HG03135 (cell line): Measurements from ENCODE around the gene ABRACL.

ENCODE experiments used
- ATAC-seq: cut with Tn5 transposase; IDR thresholded peaks from one replicate; pipeline ENCODE4 v1.9.1; 2021; ENCODE audit warnings: mild to moderate bottlenecking, moderate library complexity; ENCODE audit not compliant: unreplicated experiment

Gene ABRACL

GRCh38 chr6:139051396-139052060, 23.0 kb downstream of the ABRACL start:
- ATAC-seq, result no peak

DNA sequence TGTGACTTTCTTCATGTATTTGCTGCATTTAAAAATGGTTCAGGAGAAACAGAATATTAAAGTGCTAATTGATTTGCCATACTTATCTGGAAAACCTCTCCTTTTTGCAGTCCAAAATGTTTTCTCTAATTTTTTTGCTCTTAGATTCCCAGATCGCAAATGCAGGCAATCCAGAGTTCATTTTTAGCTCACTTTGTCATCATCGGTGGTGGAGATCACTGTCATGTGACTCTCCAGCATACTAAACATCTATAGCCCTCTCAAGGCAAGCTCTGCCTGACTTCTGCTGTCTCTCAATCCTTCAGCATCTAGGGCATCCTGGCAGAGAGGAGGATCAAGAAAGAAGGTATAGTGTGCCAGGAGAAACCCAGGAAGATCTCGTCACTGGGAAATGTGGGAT, 24.8 kb downstream of the ABRACL start:
- no peak for ATAC-seq

DNA sequence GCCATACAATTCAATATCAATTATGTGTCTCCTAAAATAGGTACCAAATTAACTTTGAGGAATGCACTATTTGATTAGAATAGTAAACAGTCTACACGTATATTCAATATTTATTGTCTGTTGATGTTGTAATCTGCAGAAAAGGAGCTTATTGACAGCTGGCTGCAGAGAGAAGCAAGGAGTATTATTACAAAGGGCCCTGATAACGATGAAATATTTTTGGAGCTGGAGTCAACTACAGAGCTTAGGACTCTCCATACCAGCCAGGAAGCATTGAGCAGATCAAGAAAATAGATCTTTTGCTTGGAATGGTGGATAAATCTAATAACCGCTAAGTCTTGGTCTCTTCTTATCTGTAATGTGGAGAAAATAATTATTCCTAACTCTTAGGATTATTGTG, 25.5 kb downstream of the ABRACL start:
- no peak for ATAC-seq

DNA sequence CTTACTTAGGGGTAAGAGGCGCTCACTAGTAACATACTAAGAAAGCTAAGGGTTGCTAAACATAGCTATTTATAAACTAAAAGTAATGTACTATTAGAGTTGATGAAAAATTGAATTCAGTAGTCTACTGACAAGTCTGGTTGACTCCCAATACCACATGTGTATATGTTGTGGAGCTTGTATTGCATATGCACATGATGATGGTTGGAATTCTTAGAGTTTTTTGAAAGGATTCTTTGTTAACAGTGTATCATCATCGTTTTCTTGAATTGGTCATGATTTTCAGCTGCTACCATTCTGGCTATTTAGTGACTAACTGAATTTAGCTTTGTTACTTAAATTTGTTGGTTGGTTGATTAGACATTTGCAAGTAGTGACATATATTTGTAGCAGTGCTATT, 27.2 kb downstream of the ABRACL start:
- ATAC-seq, result no peak

DNA sequence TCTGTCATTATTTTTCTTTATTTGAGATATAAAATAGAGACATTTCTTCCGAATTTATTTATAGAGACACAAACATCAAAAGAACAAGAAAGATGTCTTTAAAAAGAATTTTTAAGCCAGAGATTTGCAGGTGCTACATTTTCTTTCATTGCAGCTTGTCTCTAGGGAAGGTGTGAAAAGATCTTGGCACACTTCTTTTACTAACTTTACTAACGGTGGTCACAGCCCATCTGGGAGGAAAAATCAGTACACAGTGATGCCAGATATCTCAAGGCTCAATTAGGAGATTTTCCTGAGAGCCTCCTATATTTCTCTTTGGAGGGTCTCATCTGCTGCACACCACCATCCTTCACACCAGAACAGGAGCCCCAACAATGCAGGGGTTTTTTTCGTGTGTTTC, 29.5 kb downstream of the ABRACL start:
- ATAC-seq, result no peak

- no peak for ATAC-seq
These were observed 31.8 kb downstream of the ABRACL start for GRCh38 chr6:139060332-139060731.

- no peak for ATAC-seq
These were observed 34.5 kb downstream of the ABRACL start for GRCh38 chr6:139062932-139063646.

DNA sequence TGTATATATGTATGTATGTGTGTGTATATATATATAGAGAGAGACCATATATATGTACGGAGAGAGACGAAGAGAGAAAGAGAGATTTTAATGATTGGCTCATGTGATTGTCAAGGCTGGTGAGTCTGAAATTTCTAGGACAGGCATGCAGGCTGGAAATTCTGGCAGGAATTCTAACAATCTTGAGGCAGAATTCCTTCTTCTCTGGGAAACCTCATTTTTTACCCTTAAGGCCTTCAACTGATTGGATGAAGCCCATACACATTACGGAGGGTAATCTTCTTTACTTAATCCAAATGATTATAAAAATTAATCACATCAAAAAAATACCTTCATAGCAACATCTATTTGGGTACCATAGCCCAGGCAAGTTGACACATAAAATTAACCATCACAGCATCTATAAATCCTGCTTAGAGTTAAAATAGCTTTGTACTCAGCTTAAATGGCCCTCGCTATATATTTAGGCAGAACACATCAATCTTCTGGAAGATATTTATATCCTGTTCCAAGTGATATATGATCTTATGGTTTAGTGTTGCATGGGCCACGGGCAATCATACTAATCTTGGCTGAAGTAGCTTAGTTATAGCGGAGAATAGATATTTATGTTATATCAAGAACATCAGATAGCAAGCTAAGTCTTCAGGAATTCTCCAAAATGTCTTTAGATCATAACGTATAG, 36.6 kb downstream of the ABRACL start:
- no peak for ATAC-seq

DNA sequence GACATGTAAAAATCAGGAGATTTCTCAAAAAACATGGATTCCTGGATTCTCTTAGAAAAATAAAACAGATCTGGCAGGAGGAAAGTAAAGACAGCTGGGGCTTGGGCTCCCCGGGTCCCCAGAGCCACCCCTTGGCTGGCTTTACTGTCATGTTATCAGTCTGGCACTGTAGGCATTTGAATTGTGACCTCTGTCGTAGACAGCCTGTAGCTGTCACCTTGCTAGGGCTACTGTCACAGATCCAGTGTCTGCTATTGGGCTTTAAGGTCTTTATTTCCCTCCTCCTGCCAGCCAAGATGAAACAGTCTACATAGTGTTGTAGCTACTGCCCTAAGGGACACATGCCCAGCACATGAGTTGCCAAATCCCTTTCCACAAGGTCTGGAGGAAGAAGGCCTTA, 37.5 kb downstream of the ABRACL start:
- ATAC-seq, result no peak

DNA sequence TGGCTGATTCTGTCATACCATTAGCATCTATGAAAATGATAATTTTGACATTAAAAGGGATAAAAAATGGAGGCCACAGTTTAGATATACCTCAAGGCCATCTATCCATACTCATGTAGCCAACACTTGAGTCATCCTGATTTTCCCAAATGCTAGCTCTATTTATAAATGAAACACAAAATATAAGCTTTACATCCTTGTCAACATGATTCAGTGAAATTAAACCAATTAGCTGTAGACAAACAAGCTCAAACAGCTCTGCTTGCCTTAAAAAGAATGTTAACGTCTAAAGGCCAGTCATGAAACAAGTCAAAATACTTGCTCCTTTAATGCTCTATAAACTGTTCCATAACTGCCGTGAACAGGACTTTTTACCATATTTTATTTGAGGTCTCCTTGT, 40.3 kb downstream of the ABRACL start:
- ATAC-seq, result no peak

- ATAC-seq, result no peak
These were observed 44.6 kb downstream of the ABRACL start for GRCh38 chr6:139073118-139073517.

DNA sequence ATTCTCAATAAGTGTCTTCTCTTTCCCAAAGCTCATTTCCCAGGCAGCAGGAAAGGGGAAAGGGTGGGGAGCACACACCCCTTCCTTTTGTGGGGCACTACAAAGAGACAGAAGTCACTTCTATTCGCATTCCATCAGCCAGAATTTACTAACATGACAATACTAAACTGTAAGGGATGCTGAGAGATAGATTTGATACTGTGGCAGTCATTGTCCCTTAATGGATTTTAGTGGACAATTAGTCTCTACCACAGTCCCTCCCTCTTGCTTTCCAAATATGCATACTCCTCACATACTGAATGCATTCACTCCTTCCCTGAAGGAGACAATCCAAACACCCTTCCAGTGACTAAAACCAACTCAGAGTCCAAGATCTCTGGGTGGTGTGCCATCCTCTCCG, 50.5 kb downstream of the ABRACL start:
- ATAC-seq, result no peak

DNA sequence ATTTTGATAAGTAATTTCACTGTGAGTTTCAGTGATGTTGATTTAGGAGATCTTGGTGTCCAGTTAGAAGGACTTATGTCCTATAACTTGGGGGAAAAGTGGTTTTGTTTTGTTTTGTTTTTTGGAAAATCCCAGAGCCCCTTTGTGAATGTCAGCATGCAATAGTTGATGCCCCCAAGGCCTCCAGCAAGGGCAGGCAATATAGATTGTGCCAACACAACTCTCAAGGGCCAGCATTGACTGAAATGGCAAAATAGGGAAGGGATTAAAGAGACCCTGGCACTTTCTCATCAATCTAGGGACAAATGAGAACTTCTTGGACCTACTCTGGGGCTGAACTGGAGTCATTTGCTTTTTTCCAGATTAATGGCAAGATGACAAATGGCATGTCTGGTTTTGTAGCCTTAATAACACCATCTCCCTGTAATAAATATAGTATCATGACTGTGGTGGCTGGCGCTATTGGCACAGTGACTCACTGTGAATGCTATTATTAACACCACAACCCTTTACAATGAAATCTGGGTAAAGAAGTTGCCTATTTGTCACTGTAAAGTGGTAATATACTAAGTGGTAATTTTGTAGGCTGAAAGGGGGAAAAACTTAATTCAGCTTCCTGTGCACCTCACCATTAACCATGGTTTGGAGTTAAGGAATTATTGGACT, 51.8 kb downstream of the ABRACL start:
- no peak for ATAC-seq

DNA sequence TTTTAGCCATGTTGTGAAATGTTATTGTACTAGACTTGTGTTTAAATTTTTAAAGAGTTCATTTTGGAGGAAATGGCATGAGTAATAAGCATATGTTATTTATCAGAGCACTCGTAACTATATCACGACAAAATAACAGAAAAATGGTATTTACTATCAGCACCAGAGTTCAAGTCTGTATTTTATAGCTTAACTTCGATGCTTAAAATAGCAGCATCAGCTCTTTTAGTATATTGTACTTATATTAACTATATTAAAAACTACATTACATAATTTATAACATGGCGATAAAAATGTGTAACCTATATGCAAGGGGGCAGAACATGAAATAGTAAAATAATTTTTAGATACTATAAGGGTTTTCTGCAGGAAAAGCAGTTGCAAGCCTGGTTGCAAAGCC, 52.9 kb downstream of the ABRACL start:
- no peak for ATAC-seq

GRCh38 chr6:139082370-139082769, 53.8 kb downstream of the ABRACL start:
- ATAC-seq, result no peak

- no peak for ATAC-seq
These were observed 63.3 kb downstream of the ABRACL start for GRCh38 chr6:139091826-139092225.
